Amygdala (tissue), 56 donors: Measurements from ENCODE around the gene PNPLA3.

Experiments used
- DNase-seq, 56 donors: peaks; one replicate each; lab custom pipeline; 2025; lab: John Stamatoyannopoulos, UW

Gene PNPLA3

GRCh38 chr22:43988116-43988820 lies 64.7 kb downstream of the PNPLA3 start:
- no peak for DNase-seq

GRCh38 chr22:43988960-43989359 lies 65.4 kb downstream of the PNPLA3 start:
- DNase-seq: no peak

- no peak for DNase-seq
These were observed 66.4 kb downstream of the PNPLA3 start for GRCh38 chr22:43990044-43990443.

GRCh38 chr22:43991316-43992020 lies 67.9 kb downstream of the PNPLA3 start:
- no peak for DNase-seq

GRCh38 chr22:43992331-43992821 lies 68.8 kb downstream of the PNPLA3 start:
- no peak for DNase-seq

- peak in 23 of 56 donors; percentile 3 to 44 (median 22) for DNase-seq
These were observed 69.6 kb downstream of the PNPLA3 start for GRCh38 chr22:43993072-43993760.

GRCh38 chr22:43994006-43994405 lies 70.4 kb downstream of the PNPLA3 start:
- no peak for DNase-seq

GRCh38 chr22:43994416-43994815 lies 70.8 kb downstream of the PNPLA3 start:
- DNase-seq: no peak

GRCh38 chr22:43995057-43995685 lies 71.6 kb downstream of the PNPLA3 start:
- no peak for DNase-seq

GRCh38 chr22:43995798-43996169 lies 72.2 kb downstream of the PNPLA3 start:
- DNase-seq: no peak

- DNase-seq: peak in 13 of 56 donors; percentile 4 to 48 (median 9)
These were observed 72.8 kb downstream of the PNPLA3 start for GRCh38 chr22:43996170-43996980.

- DNase-seq: no peak
These were observed 73.3 kb downstream of the PNPLA3 start for GRCh38 chr22:43996981-43997265.
